Mesenchymal stem cell (in vitro differentiated cells and primary cell): ENCODE results near the gene DDA1.

Experiments used
- DNase-seq: peaks from one replicate; pipeline ENCODE4 v3.0.0-alpha.2; 2013
- H2AFZ ChIP-seq: one replicate; pipeline ENCODE4 v1.6.1; 2013; ENCODE audit warnings: low read depth, mild to moderate bottlenecking, control low read depth, inconsistent platforms, low read length, moderate library complexity
- H2AK5ac ChIP-seq: 2 replicates; pipeline ENCODE4 v1.6.1; 2013; ENCODE audit warnings: low read length, moderate library complexity, mild to moderate bottlenecking, inconsistent platforms; ENCODE audit not compliant: severe bottlenecking
- H2BK120ac ChIP-seq: one replicate; pipeline ENCODE4 v1.6.1; 2013; ENCODE audit warnings: low read depth, mild to moderate bottlenecking, inconsistent platforms, low read length, moderate library complexity
- H2BK12ac ChIP-seq, 2 experiments: one replicate each; pipeline ENCODE4 v1.6.1; 2013; ENCODE audit warnings: inconsistent platforms in 2 of 2, low read length in 2 of 2, mild to moderate bottlenecking in 2 of 2, moderate library complexity in 2 of 2, control low read depth in 1 of 2
- H2BK15ac ChIP-seq: one replicate; pipeline ENCODE4 v1.6.1; 2013; ENCODE audit warnings: mild to moderate bottlenecking, low read depth, inconsistent platforms; ENCODE audit not compliant: poor library complexity, severe bottlenecking
- H2BK5ac ChIP-seq: 2 replicates; pipeline ENCODE4 v1.6.1; 2013; ENCODE audit warnings: low read depth, mild to moderate bottlenecking, low read length, control low read depth, inconsistent platforms; ENCODE audit not compliant: poor library complexity, severe bottlenecking
- H3K14ac ChIP-seq, 2 experiments: one replicate each; pipeline ENCODE4 v1.6.1; 2013; ENCODE audit warnings: inconsistent platforms in 2 of 2, low read length in 2 of 2, control low read depth in 1 of 2, mild to moderate bottlenecking in 1 of 2, moderate library complexity in 1 of 2
- H3K18ac ChIP-seq, 2 experiments: one replicate each; pipeline ENCODE4 v1.6.1; 2013; ENCODE audit warnings: inconsistent platforms in 2 of 2, low read length in 2 of 2, control low read depth in 1 of 2, low read depth in 1 of 2, mild to moderate bottlenecking in 1 of 2
- H3K23ac ChIP-seq, 2 experiments: one replicate each; pipeline ENCODE4 v1.6.1; 2013; ENCODE audit warnings: inconsistent platforms in 2 of 2, low read length in 2 of 2, mild to moderate bottlenecking in 2 of 2, moderate library complexity in 2 of 2, control low read depth in 1 of 2
- H3K27ac ChIP-seq: 2 replicates; pipeline ENCODE4 v1.5.1; 2013; ENCODE audit warnings: mild to moderate bottlenecking, moderate library complexity, low read length, control low read depth, inconsistent platforms; ENCODE audit not compliant: poor library complexity, severe bottlenecking
- H3K27me3 ChIP-seq, 2 experiments: 2 replicates each; pipeline versions ENCODE4 v1.6.1 to v1.7.0; 2013; ENCODE audit warnings: low read length in 2 of 2, mild to moderate bottlenecking in 2 of 2, moderate library complexity in 2 of 2, control low read depth in 1 of 2, inconsistent platforms in 1 of 2; ENCODE audit not compliant: control insufficient read depth in 1 of 2, insufficient read depth in 1 of 2
- H3K36me3 ChIP-seq, 2 experiments: 2 replicates each; pipeline versions ENCODE4 v1.6.1 to v1.7.0; 2013; ENCODE audit warnings: low read length in 2 of 2, control low read depth in 1 of 2, inconsistent platforms in 1 of 2, low read depth in 1 of 2, mild to moderate bottlenecking in 1 of 2; ENCODE audit not compliant: insufficient read depth in 2 of 2, control insufficient read depth in 1 of 2
- H3K4ac ChIP-seq, 2 experiments: one replicate each; pipeline ENCODE4 v1.6.1; 2013; ENCODE audit warnings: inconsistent platforms in 2 of 2, low read length in 2 of 2, mild to moderate bottlenecking in 2 of 2, moderate library complexity in 2 of 2, control low read depth in 1 of 2, low read depth in 1 of 2
- H3K4me1 ChIP-seq: 2 replicates; pipeline ENCODE4 v1.6.1; 2013; ENCODE audit warnings: low read depth, low read length, control low read depth; ENCODE audit not compliant: control insufficient read depth, insufficient read depth
- H3K4me2 ChIP-seq: 2 replicates; pipeline ENCODE4 v1.6.1; 2013; ENCODE audit warnings: low read length, mild to moderate bottlenecking, inconsistent platforms; ENCODE audit not compliant: poor library complexity, severe bottlenecking
- H3K4me3 ChIP-seq, 2 experiments: 2 replicates each; pipeline versions ENCODE4 v1.5.1 to v1.7.0; 2013; ENCODE audit warnings: low read length in 2 of 2, mild to moderate bottlenecking in 2 of 2, control low read depth in 1 of 2, low read depth in 1 of 2; ENCODE audit not compliant: insufficient read depth in 1 of 2
- H3K79me1 ChIP-seq: replicated peaks from 2 replicates; pipeline ENCODE4 v1.6.1; 2013; ENCODE audit warnings: mild to moderate bottlenecking, control low read depth, low read length, inconsistent platforms; ENCODE audit not compliant: poor library complexity, severe bottlenecking
- H3K9ac ChIP-seq: 2 replicates; pipeline ENCODE4 v1.7.0; 2013; ENCODE audit warnings: mild to moderate bottlenecking, low read length, moderate library complexity
- H3K9me3 ChIP-seq: 2 replicates; pipeline ENCODE4 v1.7.0; 2013; ENCODE audit warnings: mild to moderate bottlenecking, low read length; ENCODE audit not compliant: control insufficient read depth
- H4K8ac ChIP-seq: one replicate; pipeline ENCODE4 v1.6.1; 2013; ENCODE audit warnings: inconsistent platforms, mild to moderate bottlenecking, low read length, moderate library complexity
- H4K91ac ChIP-seq: one replicate; pipeline ENCODE4 v1.6.1; 2013; ENCODE audit warnings: mild to moderate bottlenecking, low read length, inconsistent platforms
- WGBS: methylation state at CpG from one replicate; pipeline ENCODE4 v1.1.7; 2013; ENCODE audit warnings: mixed read lengths; 5-methylcytosine and 5-hydroxymethylcytosine counted together

DDA1 gene

GRCh38 chr19:17279436-17279835 is 29.9 kb upstream of the DDA1 start:
- H3K4me2 ChIP-seq: no peak overlapping the region
- no peak overlapping the region for H2AK5ac ChIP-seq
- no peak overlapping the region for H3K4ac ChIP-seq
- no peak overlapping the region for H2BK15ac ChIP-seq
- H4K91ac ChIP-seq: no peak overlapping the region
- peaks cover 6% of the 10 kb centered on the region for H3K4me1 ChIP-seq
- no peak overlapping the region for H2BK120ac ChIP-seq
- 100% methylated on average over 1 of the region's 3 CpGs for WGBS
- H3K36me3 ChIP-seq: peaks cover 40 to 62% of the 10 kb centered on the region in 2 experiments
- H2AFZ ChIP-seq: no peak overlapping the region
- H3K27ac ChIP-seq: no peak overlapping the region
- H3K79me1 ChIP-seq: peaks cover 5% of the 10 kb centered on the region
- H3K14ac ChIP-seq: no peak overlapping the region
- H3K18ac ChIP-seq: no peak overlapping the region
- H3K4me3 ChIP-seq: no peak overlapping the region
- no peaks in the 10 kb centered on the region for H3K9me3 ChIP-seq
- H4K8ac ChIP-seq: no peak overlapping the region
- no peak overlapping the region for H3K9ac ChIP-seq
- H2BK5ac ChIP-seq: no peak overlapping the region
- no peak for DNase-seq
- H3K23ac ChIP-seq: no peak overlapping the region
- peaks cover 0 to 4% of the 10 kb centered on the region in 2 experiments for H3K27me3 ChIP-seq
- H2BK12ac ChIP-seq: no peak overlapping the region

- WGBS: 80% methylated on average over 74 of the region's 75 CpGs
- Histone ChIP-seq H3K27ac (no peak within 1 kb of the TSS), H2BK120ac (no peak within 1 kb of the TSS), H2BK5ac (no peak within 1 kb of the TSS), H3K79me1 (peaks cover 3% of the 10 kb centered on the region), H3K4me3 (peak within 1 kb of the TSS in 1 of 2 experiments; percentile 74), H3K18ac (no peak within 1 kb of the TSS), H3K4me2 (no peak within 1 kb of the TSS), H3K4me1 (peaks cover 6% of the 10 kb centered on the region), H3K4ac (no peak within 1 kb of the TSS), H2BK15ac (peak within 1 kb of the TSS; percentile 48), H3K23ac (no peak within 1 kb of the TSS), H4K91ac (peak within 1 kb of the TSS; percentile 80), H3K9me3 (no peaks in the 10 kb centered on the region), H2AK5ac (no peak within 1 kb of the TSS), H3K36me3 (peaks cover 22 to 40% of the 10 kb centered on the region in 2 experiments), H3K27me3 (peaks cover 0 to 4% of the 10 kb centered on the region in 2 experiments), H3K14ac (no peak within 1 kb of the TSS), H2AFZ (no peak within 1 kb of the TSS), H4K8ac (peak within 1 kb of the TSS; percentile 52), H3K9ac (peak within 1 kb of the TSS; percentile 43), H2BK12ac (peak within 1 kb of the TSS in 1 of 2 experiments; percentile 23)
- no peak for DNase-seq
These were observed 27.7 kb upstream of the DDA1 start, which contains the start of gene ANKLE1 for GRCh38 chr19:17281391-17282304. Gene ANKLE1 (plus strand): TSS chr19:17281901. CDS start chr19:17281921, 20 bp downstream.

GRCh38 chr19:17282488-17283125 is 26.8 kb upstream of the DDA1 start:
- H2BK12ac ChIP-seq: peak overlapping the region in 1 of 2 experiments; percentile 5
- WGBS: 29% methylated on average over 45 of the region's 45 CpGs
- no peak overlapping the region for H3K4ac ChIP-seq

GRCh38 chr19:17283504-17283996 is 25.8 kb upstream of the DDA1 start:
- H3K4me1 ChIP-seq: peaks cover 6% of the 10 kb centered on the region
- no peak overlapping the region for H2AFZ ChIP-seq
- no peak overlapping the region for H3K14ac ChIP-seq
- no peak overlapping the region for H2AK5ac ChIP-seq
- H3K36me3 ChIP-seq: peaks cover 13 to 24% of the 10 kb centered on the region in 2 experiments
- WGBS: 87% methylated on average over 7 of the region's 7 CpGs
- H3K4me3 ChIP-seq: no peak overlapping the region
- DNase-seq: no peak
- no peak overlapping the region for H3K18ac ChIP-seq
- H4K8ac ChIP-seq: no peak overlapping the region
- H3K27ac ChIP-seq: no peak overlapping the region
- no peak overlapping the region for H2BK120ac ChIP-seq
- H2BK5ac ChIP-seq: no peak overlapping the region
- no peaks in the 10 kb centered on the region for H3K9me3 ChIP-seq
- no peak overlapping the region for H3K9ac ChIP-seq
- no peak overlapping the region for H3K23ac ChIP-seq
- H3K4ac ChIP-seq: no peak overlapping the region
- H4K91ac ChIP-seq: no peak overlapping the region
- H3K27me3 ChIP-seq: peaks cover 0 to 4% of the 10 kb centered on the region in 2 experiments
- no peak overlapping the region for H3K4me2 ChIP-seq
- H2BK12ac ChIP-seq: no peak overlapping the region
- H2BK15ac ChIP-seq: no peak overlapping the region
- H3K79me1 ChIP-seq: no peaks in the 10 kb centered on the region

More at GRCh38 chr19:17282488-17283125, 26.8 kb upstream of the DDA1 start:
- peaks cover 0 to 4% of the 10 kb centered on the region in 2 experiments for H3K27me3 ChIP-seq
- peak overlapping the region in 1 of 2 experiments; percentile 74 for H3K4me3 ChIP-seq
- H3K36me3 ChIP-seq: peaks cover 14 to 31% of the 10 kb centered on the region in 2 experiments
- no peak overlapping the region for H3K18ac ChIP-seq
- H3K4me2 ChIP-seq: no peak overlapping the region
- DNase-seq: peak; percentile 69
- no peak overlapping the region for H3K23ac ChIP-seq
- no peaks in the 10 kb centered on the region for H3K9me3 ChIP-seq
- no peak overlapping the region for H2BK15ac ChIP-seq
- no peak overlapping the region for H3K27ac ChIP-seq
- H2BK5ac ChIP-seq: no peak overlapping the region
- peak overlapping the region; percentile 52 for H4K8ac ChIP-seq
- H3K9ac ChIP-seq: peak overlapping the region; percentile 43
- no peak overlapping the region for H2AFZ ChIP-seq
- no peaks in the 10 kb centered on the region for H3K79me1 ChIP-seq
- H3K14ac ChIP-seq: no peak overlapping the region
- no peak overlapping the region for H2AK5ac ChIP-seq
- H2BK120ac ChIP-seq: no peak overlapping the region
- H3K4me1 ChIP-seq: peaks cover 6% of the 10 kb centered on the region
- peak overlapping the region; percentile 80 for H4K91ac ChIP-seq
